GM23248 (cell line): ENCODE measurements around the gene LRG1.

Experiments used
- EZH2 ChIP-seq: fragments of 200-600 bp; sonication (generic); IDR thresholded peaks from 2 replicates; pipeline ENCODE4 v1.6.1; 2018; ENCODE audit warnings: antibody characterized with exemption, mild to moderate bottlenecking; ENCODE audit not compliant: insufficient read depth, poor library complexity, severe bottlenecking
- EZH2phosphoT487 ChIP-seq: fragments of 200-600 bp; sonication (generic); IDR thresholded peaks from 2 replicates; pipeline ENCODE4 v1.6.1; 2018; ENCODE audit warnings: antibody characterized with exemption, moderate library complexity, mild to moderate bottlenecking, low read depth; ENCODE audit not compliant: insufficient read depth

- no peak for TF ChIP-seq EZH2phosphoT487
- no peak for TF ChIP-seq EZH2
Measured at GRCh38 chr19:4575267-4576015, 35.6 kb upstream of the LRG1 start.
